HG03520 (cell line): ENCODE results near the gene CTSE.
"Not testable (repeated sequence)": the region's sequence is repeated elsewhere in the genome, so short reads cannot be mapped to it uniquely, and the experiment has no call there.

Source experiments
- ATAC-seq: cut with Tn5 transposase; IDR thresholded peaks from one replicate; pipeline ENCODE4 v1.9.1; 2021; ENCODE audit warnings: mild to moderate bottlenecking, moderate library complexity; ENCODE audit not compliant: unreplicated experiment

The CTSE gene

GRCh38 chr1:206020393-206021007, 3.2 kb downstream of the CTSE start:
- no peak for ATAC-seq

DNA sequence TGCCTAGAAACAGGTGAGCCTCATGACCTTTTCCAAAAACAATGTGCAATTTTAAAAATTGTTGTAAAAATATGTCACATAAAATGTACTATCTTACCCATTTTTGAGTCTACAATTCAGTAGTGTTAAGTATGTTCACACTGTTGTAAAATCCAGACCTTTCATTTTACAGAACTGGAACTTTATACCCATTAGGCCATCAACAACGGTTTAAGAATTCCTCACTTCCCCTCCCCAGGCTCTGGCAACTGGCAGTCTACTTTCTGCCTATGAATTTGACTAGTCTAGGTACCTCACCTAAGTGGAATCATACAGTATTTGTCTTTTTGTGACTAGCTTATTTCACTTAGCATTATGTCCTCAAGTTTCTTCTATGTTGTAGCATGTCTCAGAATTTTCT, 8.6 kb downstream of the CTSE start:
- no peak for ATAC-seq

DNA sequence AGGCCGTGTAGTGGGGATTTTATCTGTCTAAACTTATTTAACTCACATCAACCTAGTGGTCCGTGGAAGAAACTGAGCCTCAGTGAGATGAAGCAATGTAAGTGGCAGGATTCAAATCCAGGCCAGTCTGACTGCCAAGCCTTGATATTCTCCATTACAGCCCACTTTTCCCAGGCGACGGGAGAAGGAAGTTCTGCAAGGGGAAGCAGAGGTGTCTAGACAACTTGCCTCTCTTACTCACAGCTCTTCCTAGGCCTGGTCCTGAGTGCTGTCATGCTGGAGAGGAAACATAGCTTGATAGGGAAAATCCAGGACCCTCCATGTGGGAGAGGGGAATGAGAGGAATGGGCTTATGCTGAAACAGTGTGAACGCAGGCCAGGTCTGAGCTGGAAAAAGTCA, 9.1 kb downstream of the CTSE start:
- ATAC-seq = no peak

- ATAC-seq = no peak
Measured at GRCh38 chr1:206013026-206013795, 10.5 kb downstream of the CTSE start.

- ATAC-seq = peak; percentile 93
Measured at GRCh38 chr1:206012086-206012859, 11.4 kb downstream of the CTSE start.

DNA sequence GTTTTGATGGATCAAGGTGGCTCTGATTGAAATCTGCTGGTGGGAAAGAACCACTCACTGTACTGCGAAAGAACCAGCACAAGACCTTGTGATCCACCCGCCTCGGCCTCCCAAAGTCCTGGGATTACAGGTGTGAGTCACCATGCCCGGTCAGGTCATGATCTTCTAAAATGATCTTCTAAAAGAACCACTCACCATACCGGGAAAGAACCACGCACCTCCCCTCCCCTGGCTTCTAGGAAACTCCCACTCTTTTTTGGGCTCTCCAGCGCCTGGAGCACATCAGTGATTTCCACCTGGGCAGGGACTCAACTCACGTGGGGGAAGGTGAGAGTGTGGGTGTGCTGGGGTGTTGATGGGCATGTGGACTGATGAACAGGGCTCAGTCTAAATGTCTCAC, 12.6 kb downstream of the CTSE start:
- no peak for ATAC-seq

DNA sequence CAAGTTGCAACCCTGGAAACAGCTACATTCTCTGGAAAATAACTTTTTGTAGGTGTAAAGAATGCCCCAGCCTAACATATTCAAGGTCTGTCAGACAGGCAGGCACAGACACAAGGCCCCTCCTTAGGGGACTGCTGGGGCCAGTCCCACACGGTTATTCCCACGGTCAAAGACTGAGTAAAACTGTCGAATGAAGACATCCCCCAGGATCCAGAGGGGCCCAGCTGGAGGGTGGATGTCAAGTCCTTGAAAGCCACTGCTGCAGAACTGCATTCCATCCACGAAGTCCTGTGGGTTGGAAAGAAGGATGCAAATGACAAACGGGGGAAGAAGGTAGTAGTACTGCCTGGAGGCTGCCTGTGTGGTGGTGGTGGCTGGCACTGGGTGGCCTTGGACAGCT, 13.6 kb downstream of the CTSE start:
- no peak for ATAC-seq

DNA sequence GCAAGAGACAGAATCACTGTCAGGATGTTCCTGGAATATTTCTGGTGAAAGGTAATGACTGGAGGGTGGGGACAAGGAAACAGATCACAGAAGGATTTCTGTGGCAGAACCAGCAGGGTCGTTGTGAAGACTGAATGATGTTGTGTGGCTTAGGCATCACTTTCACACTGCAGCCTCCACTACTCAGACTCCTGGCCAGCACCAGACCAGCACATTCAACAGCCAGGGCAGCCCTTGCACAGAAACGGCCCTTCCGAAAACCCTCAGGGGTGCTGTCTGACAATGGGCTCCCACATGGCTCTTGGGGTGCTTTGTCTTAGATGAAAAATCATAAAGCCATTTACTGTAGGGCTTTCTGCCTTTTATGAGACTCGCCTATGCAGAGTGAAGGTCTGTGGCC, 16.7 kb downstream of the CTSE start:
- no peak for ATAC-seq

GRCh38 chr1:206005778-206006180, 17.9 kb downstream of the CTSE start:
- ATAC-seq = no peak

- ATAC-seq = no peak
Measured at GRCh38 chr1:206005234-206005633, 18.5 kb downstream of the CTSE start.

- ATAC-seq = no peak
Measured at GRCh38 chr1:206004826-206005225, 18.9 kb downstream of the CTSE start.

GRCh38 chr1:206003854-206004800, 19.6 kb downstream of the CTSE start:
- no peak for ATAC-seq

GRCh38 chr1:206002871-206003801, 20.6 kb downstream of the CTSE start, which contains the start of gene RAB7B:
TSS of gene RAB7B (minus strand) at chr1:206003395. CDS start at chr1:205994135, 9,260 bp downstream.
- no peak for ATAC-seq

- no peak for ATAC-seq
Measured at GRCh38 chr1:206002160-206002559, 21.5 kb downstream of the CTSE start.

- no peak for ATAC-seq
Measured at GRCh38 chr1:206001476-206001888, 22.2 kb downstream of the CTSE start.

DNA sequence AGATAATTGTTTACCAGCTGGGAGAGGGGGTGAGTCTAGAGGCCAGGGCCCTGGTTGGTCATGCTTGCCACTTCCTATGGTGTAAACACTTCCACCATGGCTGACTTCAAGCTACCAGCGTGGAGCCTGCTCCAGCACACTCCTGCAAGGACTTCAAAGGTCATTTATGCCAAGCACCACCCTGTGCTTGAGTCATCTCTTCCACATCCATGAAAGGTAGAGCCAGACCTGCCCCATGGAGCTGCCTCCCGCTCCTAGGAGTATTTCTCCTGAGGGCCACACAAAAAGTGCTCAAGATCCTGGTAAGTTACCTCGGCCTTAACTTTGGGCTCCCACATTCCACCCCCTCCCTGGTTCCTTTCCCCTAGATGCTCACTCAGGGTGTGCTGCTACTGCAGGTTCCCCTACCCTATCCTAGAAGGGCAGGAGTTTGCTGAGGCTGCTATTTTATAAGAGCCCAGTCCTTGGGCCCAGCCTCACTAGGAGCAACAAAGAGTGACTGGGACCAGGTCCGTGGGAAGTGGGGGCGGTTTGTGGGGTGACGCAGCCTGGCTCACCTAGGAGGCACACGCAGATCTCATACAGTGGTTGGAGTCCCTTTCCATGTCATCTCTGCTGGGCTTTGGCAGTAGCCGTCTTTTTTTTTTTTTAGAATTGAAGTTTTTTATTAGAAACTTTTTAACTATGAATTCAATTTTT, 22.9 kb downstream of the CTSE start:
- no peak for ATAC-seq

- ATAC-seq = no peak
Measured at GRCh38 chr1:205998457-205999241, 25.0 kb downstream of the CTSE start.

DNA sequence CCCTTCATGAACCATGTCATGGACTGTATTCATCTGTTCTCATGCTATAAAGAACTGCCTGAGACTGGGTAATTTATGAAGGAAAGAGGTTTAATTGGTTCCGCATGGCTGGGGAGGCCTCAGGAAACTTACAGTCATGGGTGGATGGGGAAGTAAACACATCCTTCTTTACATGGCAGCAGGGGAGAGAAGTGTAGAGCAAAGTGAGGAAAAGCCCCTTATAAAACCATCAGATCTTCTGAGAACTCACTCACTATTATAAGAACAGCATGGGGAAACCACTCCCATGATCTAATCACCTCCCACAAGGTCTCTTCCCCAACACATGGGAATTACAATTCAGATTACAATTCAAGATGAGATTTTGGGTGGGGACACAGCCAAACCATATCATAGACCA, 27.1 kb downstream of the CTSE start:
- ATAC-seq = not testable (repeated sequence)
